PC-9 (cell line): ENCODE results near the gene CD163L1.

Experiments used
- CTCF ChIP-seq: fragments of 200-600 bp; sonication (generic); conservative IDR thresholded peaks from 2 replicates; pipeline ENCODE4 v1.6.1; 2017; ENCODE audit warnings: mixed run types, antibody characterized with exemption, mild to moderate bottlenecking, moderate library complexity
- EZH2 ChIP-seq: fragments of 200-600 bp; sonication (generic); IDR thresholded peaks from 2 replicates; pipeline ENCODE4 v1.8.0; 2017; ENCODE audit warnings: antibody characterized with exemption, low read depth

- TF ChIP-seq CTCF, result peak; percentile 43; the same call in 1 of the 2 replicates
- no peak for TF ChIP-seq EZH2
Observed at GRCh38 chr12:7319930-7320329, 124.0 kb downstream of the CD163L1 start.
